ENCODE data around the gene VTN.
"Not testable (repeated sequence)": the region's sequence is repeated elsewhere in the genome, so short reads cannot be mapped to it uniquely, and the experiment has no call there.

Gene VTN

GRCh38 chr17:28339431-28339830, 30.7 kb downstream of the VTN start:
- no peak for DNase-seq

DNA sequence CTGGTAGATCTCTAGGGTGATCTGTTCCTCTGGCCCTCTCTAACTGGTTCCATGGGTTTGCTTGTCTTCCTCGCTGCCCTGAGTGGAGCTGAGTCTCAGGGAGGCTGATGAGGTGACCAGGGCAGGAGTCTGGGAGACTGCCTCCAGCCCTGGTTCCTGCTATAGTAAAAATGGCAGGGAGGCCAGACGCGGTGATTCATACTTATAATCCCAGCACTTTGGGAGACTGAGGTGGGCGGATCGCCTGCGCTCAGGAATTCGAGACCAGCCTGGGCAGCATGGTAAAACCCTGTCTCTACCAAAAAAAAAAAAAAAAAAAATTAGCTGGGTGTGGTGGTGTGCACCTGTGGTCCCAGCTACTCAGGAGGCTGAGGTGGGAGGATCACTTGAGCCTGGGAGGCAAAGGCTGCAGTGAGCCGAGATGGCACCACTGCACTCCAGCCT, 31.3 kb downstream of the VTN start:
- not testable (repeated sequence) for DNase-seq

DNA sequence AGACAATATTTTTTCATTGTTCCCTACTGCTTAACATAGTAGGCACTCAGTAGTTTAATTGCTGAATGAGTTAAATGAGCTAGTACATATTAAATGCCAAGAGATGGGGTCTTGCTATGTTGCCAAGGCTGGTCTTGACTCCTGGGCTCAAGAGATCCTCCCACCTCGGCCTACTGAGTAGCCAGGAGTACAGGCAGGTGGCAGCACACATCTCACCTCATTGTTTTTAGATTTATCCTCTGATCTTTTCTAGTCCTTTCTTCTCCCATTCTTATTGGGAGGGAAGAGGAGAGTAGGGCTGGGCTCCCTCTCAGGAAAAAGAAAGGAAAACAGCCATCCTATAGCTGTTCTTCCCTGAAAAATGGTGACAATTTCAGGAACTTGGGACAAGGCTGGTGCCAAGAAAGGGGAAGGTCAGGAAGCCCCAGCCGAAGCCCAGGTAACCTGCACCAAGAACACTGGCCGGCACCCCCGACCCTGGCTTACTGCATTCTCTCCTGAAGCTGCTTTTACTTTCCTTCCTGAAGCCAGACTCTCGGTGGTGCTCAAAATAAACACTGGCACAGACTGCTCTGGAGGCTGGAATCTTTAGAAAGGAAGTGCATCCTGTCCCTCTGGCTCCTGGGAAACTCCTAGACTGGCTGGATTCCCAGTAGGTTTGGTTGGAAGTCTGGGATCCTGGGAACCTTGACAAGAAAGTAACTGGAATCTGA, 31.9 kb downstream of the VTN start:
- DNase-seq: no peak

DNA sequence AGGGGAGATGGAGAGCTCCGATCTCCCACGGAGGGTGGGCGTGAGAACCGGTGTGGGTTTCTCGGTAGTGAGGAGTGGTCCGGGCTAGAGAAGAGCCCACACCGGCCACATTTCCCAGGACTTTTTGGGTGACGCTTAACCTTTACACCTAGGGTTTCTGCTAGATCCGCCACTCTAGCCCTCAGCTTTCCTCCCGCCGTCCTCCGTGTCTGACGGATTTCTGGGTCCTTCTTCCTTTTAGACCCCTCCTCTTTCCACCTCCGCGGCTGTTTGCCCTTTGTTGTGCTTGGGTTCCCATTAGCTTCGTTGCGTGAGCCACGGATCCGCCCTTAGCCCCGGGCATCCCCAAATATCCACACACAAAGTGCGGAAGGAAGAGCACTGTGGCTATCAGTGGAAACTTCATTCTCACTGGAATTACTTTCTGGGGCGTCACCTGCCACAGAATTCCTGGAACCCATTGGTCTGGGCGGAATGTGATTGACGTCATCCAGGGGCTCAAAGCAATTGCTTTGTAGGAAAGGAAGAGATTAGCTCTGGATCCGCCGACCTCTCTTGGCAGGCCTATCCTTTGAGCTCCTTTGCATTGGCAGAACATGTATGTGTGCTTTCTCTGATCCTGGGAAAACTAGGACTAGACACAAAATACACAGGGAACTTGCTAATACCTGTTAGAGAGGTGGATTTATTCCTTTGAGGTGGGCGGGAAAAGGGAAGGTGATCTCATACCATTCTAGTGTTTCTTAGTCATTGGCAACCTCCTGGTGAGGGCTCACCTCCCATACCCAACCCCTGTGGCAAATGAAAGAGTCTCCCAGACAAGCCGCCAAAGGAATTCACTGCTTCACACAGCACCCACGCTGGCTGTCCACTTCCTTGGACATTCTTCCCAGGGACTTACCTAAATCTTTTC, 33.9 kb downstream of the VTN start:
- DNase-seq: no peak

GRCh38 chr17:28335201-28335958, 34.7 kb downstream of the VTN start, which contains the start of the genes IFT20 and TNFAIP1:
Gene IFT20, minus strand, starts transcription at chr17:28335472. Its CDS starts 3,487 bp downstream, at chr17:28331985.
Gene TNFAIP1, plus strand, starts transcription at chr17:28335761. Its CDS starts 3,761 bp downstream, at chr17:28339522.
- DNase-seq: peak; percentile 89

GRCh38 chr17:28334666-28335200, 35.4 kb downstream of the VTN start:
- no peak for DNase-seq

GRCh38 chr17:28334171-28334570, 35.9 kb downstream of the VTN start:
- no peak for DNase-seq

DNA sequence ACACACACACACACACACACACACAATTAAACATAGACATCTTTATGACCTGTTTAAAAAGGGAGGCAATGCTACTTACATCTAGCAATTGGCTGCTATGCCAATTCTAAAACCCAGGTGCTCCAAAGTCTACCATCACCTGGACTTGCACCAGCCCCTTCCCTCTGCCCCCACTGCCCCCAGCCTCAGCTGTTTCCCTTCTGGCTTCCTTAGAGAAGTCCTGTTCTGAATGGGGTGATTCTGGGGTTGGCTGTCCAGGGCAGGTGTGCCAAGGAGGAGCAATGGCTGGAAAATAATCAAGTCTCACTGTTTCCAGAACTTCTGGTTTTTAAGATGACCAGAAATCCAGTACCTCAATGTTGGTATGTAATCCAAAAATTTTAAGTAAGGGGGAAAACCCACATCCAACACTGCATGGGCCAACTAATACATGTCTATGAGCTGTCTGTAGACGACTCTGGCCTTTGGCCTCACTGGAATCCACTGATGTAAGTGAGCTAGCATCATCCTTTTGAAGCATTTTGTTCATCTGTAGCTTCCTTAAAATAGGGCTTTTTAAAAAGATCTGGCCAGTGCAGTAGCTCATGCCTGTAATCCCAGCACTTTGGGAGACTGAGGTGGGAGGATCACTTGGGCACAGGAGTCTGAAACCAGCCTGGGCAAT, 36.9 kb downstream of the VTN start:
- DNase-seq: no peak

DNA sequence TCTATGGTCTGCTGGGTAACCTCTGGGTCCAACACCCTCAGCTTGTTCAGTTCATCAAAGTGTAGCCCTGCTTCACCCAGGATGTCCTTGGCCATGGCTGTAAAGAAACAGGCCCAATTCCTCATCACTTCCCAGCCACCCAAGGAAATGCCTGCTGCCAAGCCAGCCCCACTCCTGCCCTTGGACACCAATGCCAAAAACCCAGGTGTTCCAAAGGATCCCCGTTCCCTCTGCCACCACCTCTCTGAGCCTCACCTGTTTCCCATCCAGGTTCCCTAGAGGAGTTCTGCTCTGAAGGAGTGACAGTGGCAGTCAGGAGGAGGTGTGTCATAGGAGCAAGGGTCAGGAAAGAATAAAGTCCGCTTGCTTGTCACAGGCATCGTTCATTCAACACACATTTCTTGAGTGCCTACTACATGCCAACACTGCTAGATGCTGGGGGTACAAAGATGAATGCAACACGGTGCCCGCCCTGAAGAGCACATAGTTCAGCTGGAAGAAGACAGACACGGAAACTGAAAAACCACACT, 38.2 kb downstream of the VTN start:
- no peak for DNase-seq

- DNase-seq: no peak
Measured at GRCh38 chr17:28330671-28331070, 39.4 kb downstream of the VTN start.

DNA sequence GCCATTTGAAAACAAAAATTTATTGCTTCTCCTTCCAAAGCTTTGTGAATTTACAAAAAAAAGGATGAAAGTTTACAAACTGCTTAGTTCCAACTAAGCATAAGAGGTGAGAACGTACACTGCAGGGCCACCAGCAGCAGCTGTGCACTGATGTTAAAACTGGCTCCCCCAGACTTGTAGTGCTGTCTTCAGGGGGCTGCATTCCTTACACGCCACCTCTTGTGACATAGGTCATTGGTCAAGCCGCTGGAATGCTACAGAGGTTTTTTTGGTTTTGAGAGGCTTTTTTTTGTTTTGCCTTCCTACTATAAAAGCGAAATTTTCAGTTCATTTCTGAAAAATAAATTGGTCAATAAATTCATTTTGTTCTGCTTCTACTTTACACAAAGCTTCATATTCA, 41.8 kb downstream of the VTN start:
- no peak for DNase-seq

DNA sequence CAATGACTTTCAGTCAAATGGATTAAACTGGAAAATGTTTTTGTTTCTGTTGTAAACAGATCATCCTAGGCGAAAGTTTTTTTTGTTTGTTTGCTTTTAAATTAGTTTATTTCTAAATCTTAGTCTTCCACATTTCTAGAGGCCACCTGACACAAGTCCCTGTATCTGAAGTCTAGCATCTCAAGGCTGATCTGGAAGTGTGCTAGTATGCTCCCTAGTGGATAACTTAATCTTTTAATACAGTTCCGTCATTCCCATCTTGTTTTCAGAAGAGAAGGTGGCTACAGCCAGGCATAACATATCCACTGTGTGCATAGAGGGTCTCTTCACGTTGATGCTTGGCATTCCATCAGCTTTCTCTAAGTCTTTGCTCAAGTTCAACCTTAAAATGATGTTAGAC, 42.4 kb downstream of the VTN start:
- DNase-seq: no peak

DNA sequence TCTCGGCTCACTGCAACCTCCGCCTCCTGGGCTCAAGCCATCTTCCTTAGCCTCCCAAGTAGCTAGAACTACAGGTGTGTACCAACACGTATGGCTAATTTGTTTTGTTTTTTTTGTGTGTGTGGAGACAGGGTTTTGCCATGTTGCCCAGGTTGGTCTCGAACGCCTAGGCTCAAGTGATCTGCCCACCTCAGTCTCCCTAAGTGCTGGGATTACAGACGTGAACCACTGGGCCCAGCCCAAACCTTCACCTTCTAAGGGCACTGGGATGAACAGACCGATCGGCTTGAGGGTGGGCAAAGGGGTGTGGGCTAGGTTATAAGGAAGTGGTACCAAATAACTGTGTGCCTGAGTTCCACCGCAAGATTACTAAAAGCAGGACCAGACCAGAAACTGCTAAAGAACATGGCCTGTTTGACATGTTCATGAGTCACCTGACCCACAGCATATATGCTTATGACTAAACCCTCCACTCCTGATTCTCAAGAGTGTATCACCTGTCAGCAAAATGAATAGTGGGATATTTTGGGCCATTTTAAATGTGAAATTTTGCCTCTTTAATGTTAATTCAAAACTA, 43.0 kb downstream of the VTN start:
- DNase-seq: no peak

DNA sequence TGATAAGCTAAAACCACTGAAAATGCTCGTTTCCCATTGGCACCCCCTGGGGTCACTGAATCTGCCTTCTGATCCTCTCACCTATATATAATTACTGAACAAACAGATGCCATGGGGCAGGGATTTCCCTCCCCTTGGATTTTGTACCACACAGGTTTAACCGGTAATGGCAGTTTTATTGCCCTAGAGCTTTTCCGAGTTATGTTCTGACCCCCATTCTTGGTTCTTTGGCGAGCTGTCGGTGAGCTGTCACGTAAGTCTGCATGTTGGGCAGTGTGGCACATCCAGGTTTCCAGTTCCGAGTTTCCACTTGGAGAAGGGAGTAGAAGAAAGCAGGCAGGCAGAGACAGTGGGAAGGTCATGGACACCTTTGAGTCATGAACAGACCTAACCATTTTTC, 44.0 kb downstream of the VTN start:
- no peak for DNase-seq

- DNase-seq: no peak
Measured at GRCh38 chr17:28325211-28325610, 44.9 kb downstream of the VTN start.

- no peak for DNase-seq
Measured at GRCh38 chr17:28324781-28325180, 45.3 kb downstream of the VTN start.

- DNase-seq: no peak
Measured at GRCh38 chr17:28324267-28324745, 45.8 kb downstream of the VTN start.

GRCh38 chr17:28320215-28321061, 49.7 kb downstream of the VTN start:
- DNase-seq: no peak

DNA sequence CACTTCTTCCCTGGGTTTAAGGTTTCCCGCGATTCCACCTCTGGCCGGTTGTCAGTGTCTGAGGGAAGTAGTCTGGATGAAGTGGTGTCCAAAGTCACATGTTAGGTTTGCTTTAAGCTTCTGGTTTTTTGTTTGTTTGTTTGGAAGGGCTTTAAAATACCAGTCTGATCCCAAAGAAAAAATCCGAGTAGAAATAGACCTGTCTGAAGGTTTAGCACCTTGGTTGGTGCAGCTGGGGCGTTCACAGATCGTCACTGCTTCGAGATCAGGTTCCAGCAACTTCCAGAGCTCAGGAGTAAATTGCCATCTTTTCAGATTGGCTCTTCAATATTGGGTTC, 50.5 kb downstream of the VTN start:
- no peak for DNase-seq

DNA sequence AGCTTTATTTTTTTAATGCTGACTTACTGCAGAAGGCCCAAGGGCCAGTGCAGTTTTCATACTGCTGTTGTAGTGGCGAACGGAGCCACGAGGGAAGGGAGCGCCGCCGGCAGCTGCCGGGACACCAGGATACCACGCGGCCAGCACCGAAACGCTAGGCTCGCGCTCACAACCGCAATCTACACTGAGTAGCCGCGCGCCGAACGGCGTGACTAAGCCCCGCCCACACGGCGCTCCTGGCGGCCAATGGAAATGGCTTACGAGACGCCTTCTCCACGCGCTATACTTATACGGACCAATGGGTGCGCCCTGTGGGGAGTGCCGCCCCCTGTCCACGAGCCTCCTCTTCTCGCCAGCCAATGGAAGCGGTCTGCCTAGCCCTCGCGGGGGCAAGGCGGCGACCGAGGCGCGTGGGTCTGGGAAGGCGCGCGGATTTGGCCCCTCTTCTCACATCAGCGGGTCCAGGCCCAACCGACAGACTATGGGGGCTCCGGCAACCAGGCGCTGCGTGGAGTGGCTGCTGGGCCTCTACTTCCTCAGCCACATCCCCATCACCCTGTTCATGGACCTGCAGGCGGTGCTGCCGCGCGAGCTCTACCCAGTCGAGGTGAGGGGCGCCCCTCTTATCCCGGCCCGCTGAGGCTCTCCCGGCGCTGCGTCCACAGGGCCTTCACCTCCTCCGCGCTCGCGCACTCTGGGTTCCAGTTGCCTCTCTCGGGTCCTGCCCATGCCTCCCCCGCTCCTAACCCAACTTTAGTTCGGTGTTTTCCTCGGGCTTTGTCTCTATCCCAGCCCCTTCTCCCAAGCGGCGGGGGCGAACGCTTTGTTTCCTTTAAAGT, 51.1 kb downstream of the VTN start, which contains the start of gene TMEM97:
TSS of gene TMEM97 (plus strand) at position 442 of the 839 bp plus-strand sequence. CDS start at position 482, 40 bp downstream.
- DNase-seq: peak; percentile 92

Measured in activated CD4-positive, CD25-positive, alpha-beta regulatory T cell treated with anti-CD3 and anti-CD28 coated beads, Interleukin-2, amount 50 U/mL, for 72 hours (primary cell).